C4-2B (cell line): ENCODE data around the gene SEMA5A.
A peak's percentile ranks its signal among the peaks of the same experiment; 100 is the strongest.

ENCODE experiments used
- H3K27ac ChIP-seq: fragments of 450-650 bp; 2 replicates; pipeline ENCODE4 v1.5.1; 2017
- CTCF ChIP-seq: fragments of 450-650 bp; conservative IDR thresholded peaks from 2 replicates; pipeline ENCODE4 v1.5.1; 2017; ENCODE audit warnings: mild to moderate bottlenecking
- ZFX ChIP-seq: fragments of 450-650 bp; IDR thresholded peaks from 2 replicates; pipeline ENCODE4 v1.6.1; 2017

The SEMA5A gene

GRCh38 chr5:9283473-9283872 lies 262.4 kb downstream of the SEMA5A start:
- no peak overlapping the region for H3K27ac ChIP-seq
- TF ChIP-seq CTCF = peak; percentile 21
- TF ChIP-seq ZFX = no peak

GRCh38 chr5:9283021-9283420 lies 262.9 kb downstream of the SEMA5A start:
- TF ChIP-seq ZFX (no peak), CTCF (no peak)
- H3K27ac ChIP-seq = no peak overlapping the region

- no peak overlapping the region for H3K27ac ChIP-seq
- TF ChIP-seq CTCF = no peak
- no peak for TF ChIP-seq ZFX
Measured at GRCh38 chr5:9282211-9282610, 263.7 kb downstream of the SEMA5A start.

- H3K27ac ChIP-seq = no peak overlapping the region
- TF ChIP-seq ZFX (no peak), CTCF (no peak)
Measured at GRCh38 chr5:9279774-9280173, 266.1 kb downstream of the SEMA5A start.

- no peak overlapping the region for H3K27ac ChIP-seq
- TF ChIP-seq ZFX = no peak
- TF ChIP-seq CTCF = no peak
Measured at GRCh38 chr5:9278921-9279603, 266.8 kb downstream of the SEMA5A start.

GRCh38 chr5:9269014-9269413 lies 276.9 kb downstream of the SEMA5A start:
- TF ChIP-seq ZFX = no peak
- no peak for TF ChIP-seq CTCF
- H3K27ac ChIP-seq = no peak overlapping the region

- H3K27ac ChIP-seq = no peak overlapping the region
- TF ChIP-seq CTCF (no peak), ZFX (no peak)
Measured at GRCh38 chr5:9268226-9268625, 277.6 kb downstream of the SEMA5A start.
